Esophagus mucosa (tissue), 1 donor: ENCODE data around the gene STAC2. TPM values are rescaled to one million over a fixed set of nuclear protein-coding genes. Genes with fewer than 3 reads are reported as not detected.

ENCODE experiments used
- ATAC-seq: fragments of 200-7000 bp; cut with Tn5 transposase; one replicate; pipeline ENCODE4 v1.9.1; 2020
- total RNA-seq: library from RNA; stranded (reverse); gene quantifications from one replicate; pipeline ENCODE4 v1.2.4, GENCODE V29; 2023
- donor health status: DM: yes; HTN: yes; CAD: no.

The STAC2 gene
- total RNA-seq, 1 donor from 2014 or later, result 0.60 TPM

- peak; percentile 43 for ATAC-seq
These were observed 6.1 kb upstream of the STAC2 start for GRCh38 chr17:39231591-39232551.

GRCh38 chr17:39231091-39231561 is 5.4 kb upstream of the STAC2 start:
- no peak for ATAC-seq

GRCh38 chr17:39230361-39230760 is 4.6 kb upstream of the STAC2 start:
- ATAC-seq, result no peak

GRCh38 chr17:39229274-39229913 is 3.6 kb upstream of the STAC2 start:
- ATAC-seq, result peak; percentile 68

GRCh38 chr17:39227364-39227919 is 1.7 kb upstream of the STAC2 start:
- no peak for ATAC-seq

GRCh38 chr17:39225959-39226683 is 376 bp upstream of the STAC2 start:
- ATAC-seq, result no peak

GRCh38 chr17:39224778-39225307 is 902 bp downstream of the STAC2 start:
- peak; percentile 10 for ATAC-seq

- no peak for ATAC-seq
These were observed 1.6 kb downstream of the STAC2 start for GRCh38 chr17:39223907-39224777.

- no peak for ATAC-seq
These were observed 2.6 kb downstream of the STAC2 start for GRCh38 chr17:39222866-39223834.

- ATAC-seq, result no peak
These were observed 3.6 kb downstream of the STAC2 start for GRCh38 chr17:39222151-39222550.

- ATAC-seq, result no peak
These were observed 4.2 kb downstream of the STAC2 start for GRCh38 chr17:39221572-39221971.

- ATAC-seq, result no peak
These were observed 6.0 kb downstream of the STAC2 start for GRCh38 chr17:39219647-39220154.

GRCh38 chr17:39218906-39219305 is 6.8 kb downstream of the STAC2 start:
- no peak for ATAC-seq

GRCh38 chr17:39217734-39218369 is 7.9 kb downstream of the STAC2 start:
- no peak for ATAC-seq

- peak; percentile 65 for ATAC-seq
These were observed 11.9 kb downstream of the STAC2 start for GRCh38 chr17:39213852-39214251.

GRCh38 chr17:39212841-39213480 is 12.8 kb downstream of the STAC2 start:
- ATAC-seq, result peak; percentile 40

GRCh38 chr17:39212195-39212810 is 13.4 kb downstream of the STAC2 start:
- no peak for ATAC-seq

- no peak for ATAC-seq
These were observed 15.7 kb downstream of the STAC2 start for GRCh38 chr17:39210093-39210434.
